H1 (cell line): Measurements from ENCODE around the gene CMC4. TPM values are rescaled to one million over a fixed set of nuclear protein-coding genes. Genes with fewer than 3 reads are reported as not detected.

ENCODE experiments used
- BACH1 ChIP-seq: IDR thresholded peaks from 2 replicates; pipeline ENCODE4 v1.6.1; 2012; ENCODE audit warnings: low read length, improper control_type of control experiment
- BCL11A ChIP-seq, 2 experiments: IDR thresholded peaks; one replicate each; pipeline ENCODE4 v1.6.1; 2011; ENCODE audit warnings: low read depth in 2 of 2, low read length in 2 of 2, mild to moderate bottlenecking in 2 of 2
- CTBP2 ChIP-seq: IDR thresholded peaks from 2 replicates; pipeline ENCODE4 v1.7.0; 2011; ENCODE audit warnings: borderline replicate concordance, mild to moderate bottlenecking, moderate library complexity, mixed read lengths, low read length; ENCODE audit not compliant: insufficient read depth, insufficient read length
- JUN ChIP-seq: IDR thresholded peaks from 2 replicates; pipeline ENCODE4 v1.6.1; 2011; ENCODE audit warnings: low read depth, mild to moderate bottlenecking, improper control_type of control experiment, low read length
- MAX ChIP-seq: IDR thresholded peaks from 2 replicates; pipeline ENCODE4 v1.6.1; 2012; ENCODE audit warnings: inconsistent platforms
- NRF1 ChIP-seq: IDR thresholded peaks from 2 replicates; pipeline ENCODE4 v1.6.1; 2011; ENCODE audit warnings: mild to moderate bottlenecking, low read depth, low read length, improper control_type of control experiment
- PHF8 ChIP-seq: fragments of 200-600 bp; sonication (generic); conservative IDR thresholded peaks from 2 replicates; pipeline ENCODE4 v1.7.1; 2012; ENCODE audit warnings: low read depth, mild to moderate bottlenecking, inconsistent platforms, low read length, moderate library complexity
- polyA plus RNA-seq, 7 experiments: library from polyadenylated mRNA; depleted of rRNA in 3 of 7; stranded (reverse) in 5 of 7; unstranded in 2 of 7; fragments of >200 nt in 5 of 7; fragments of 200-250 nt in 2 of 7; gene quantifications; 1 replicate in 5 of 7; 2 replicates in 1 of 7; 4 replicates in 1 of 7; pipeline versions ENCODE4 v1.2.1 to v1.2.3, GENCODE V29; 2011 to 2013; ENCODE audit warnings: missing spikeins in 2 of 7, mixed read lengths in 2 of 7
- total RNA-seq: library from RNA; stranded (reverse); fragmentation: NEBNext Ultra II Directional; extraction: Animal tissue kit (Norgen Biotek cat#: 25700); gene quantifications from 2 replicates; pipeline ENCODE4 v1.2.1, GENCODE V29; 2021

The CMC4 gene
- total and polyA plus RNA-seq, 2 of the 8 experiments (the other 6 are each of a cell fraction or from before 2014, with no cell fraction given): 6.0 to 8.8 TPM

- TF ChIP-seq CTBP2 (no peak), NRF1 (no peak), MAX (no peak), BCL11A (IDR thresholded peaks at IDR 0.05; ENCODE audit: low read depth in 2 of 2, low read length in 2 of 2) (no peak), PHF8 (no peak), BACH1 (no peak), JUN (no peak)
Measured at GRCh38 chrX:155056877-155057792, 13.8 kb downstream of the CMC4 start (continued).
